ENCODE data around the gene SDK1. TPM values are rescaled to one million over a fixed set of nuclear protein-coding genes. Genes with fewer than 3 reads are reported as not detected.
A peak's percentile ranks its signal among the peaks of the same experiment; 100 is the strongest.

Gene SDK1
- total and polyA plus RNA-seq, 4 donors: 1.9 to 46.3 (median 12.4) TPM

DNA sequence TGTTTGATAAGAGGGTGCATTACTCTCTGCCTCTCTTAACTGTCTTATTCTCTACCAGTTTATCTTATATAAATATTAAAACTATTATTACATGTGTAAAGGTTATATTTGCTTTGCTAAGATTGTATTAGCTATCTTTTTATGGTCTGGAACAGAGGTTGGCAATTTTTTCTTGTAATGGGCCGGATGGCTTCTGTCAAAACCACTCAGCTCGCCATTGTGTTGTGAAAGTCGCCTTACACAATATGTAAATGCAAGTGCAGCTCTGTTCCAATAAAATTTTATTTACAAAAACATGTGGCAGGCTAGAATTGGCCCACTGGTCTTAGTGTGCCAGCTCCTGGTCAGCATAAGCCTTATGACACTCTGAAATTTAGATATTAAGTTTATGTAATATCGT is 185.8 kb downstream of the SDK1 start:
- DNase-seq (no peak), ATAC-seq (ENCODE audit: low FRiP score) (no peak)
- H3K4me1 ChIP-seq (ENCODE audit: control insufficient read depth in 1 of 2, insufficient read depth in 2 of 2, low read length in 2 of 2): no peaks in the 10 kb centered on the region

DNA sequence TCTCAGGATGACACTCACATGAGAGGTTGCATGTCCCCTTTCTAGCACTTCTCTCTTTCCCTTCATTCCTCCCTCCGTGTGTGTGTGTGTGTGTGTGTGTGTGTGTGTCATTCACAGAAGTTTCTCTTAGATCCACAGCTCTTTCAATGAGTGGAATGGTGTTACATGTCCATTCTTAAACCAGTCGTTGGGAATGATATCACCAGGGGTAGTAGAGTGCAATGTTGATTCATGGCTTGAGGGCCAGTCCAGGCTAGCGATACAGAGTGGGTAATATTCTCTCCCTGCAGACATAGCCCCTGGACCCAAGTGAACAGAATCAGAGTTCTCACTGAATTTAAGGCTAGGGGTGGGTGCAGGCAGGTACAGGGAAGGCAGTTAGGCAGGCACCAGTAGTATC is 187.8 kb downstream of the SDK1 start:
- H3K4me1 ChIP-seq (ENCODE audit: control insufficient read depth in 1 of 2, insufficient read depth in 2 of 2, low read length in 2 of 2): no peaks in the 10 kb centered on the region
- no peaks in the 10 kb centered on the region for H3K9me3 ChIP-seq (ENCODE audit: control insufficient read depth, low read length)
- DNase-seq: no peak
- no peak for ATAC-seq (ENCODE audit: low FRiP score)
- no peaks in the 10 kb centered on the region for H3K27me3 ChIP-seq (ENCODE audit: control insufficient read depth in 1 of 2, insufficient read depth in 2 of 2, low read length in 1 of 2)
- no peak overlapping the region for H3K27ac ChIP-seq (ENCODE audit: low read depth in 1 of 2, low read length in 2 of 2)
- no peaks in the 10 kb centered on the region for H3K36me3 ChIP-seq (ENCODE audit: control insufficient read depth in 1 of 2, insufficient read depth in 2 of 2, low read length in 1 of 2)
- 57 to 77% methylated on average over 3 of the region's 3 CpGs for WGBS, 2 donors
- intact Hi-C loops (cut with DNase I): no loop called here
- no peak overlapping the region for H3K4me3 ChIP-seq (ENCODE audit: low read length in 2 of 2)

More for the DNA sequence above, 185.8 kb downstream of the SDK1 start:
- no peak overlapping the region for H3K27ac ChIP-seq (ENCODE audit: low read depth in 1 of 2, low read length in 2 of 2)
- H3K36me3 ChIP-seq (ENCODE audit: control insufficient read depth in 1 of 2, insufficient read depth in 2 of 2, low read length in 1 of 2): no peaks in the 10 kb centered on the region
- no peak overlapping the region for H3K4me3 ChIP-seq (ENCODE audit: low read length in 2 of 2)
- intact Hi-C loops (cut with DNase I): no loop called here
- H3K9me3 ChIP-seq (ENCODE audit: control insufficient read depth, low read length): no peaks in the 10 kb centered on the region
- WGBS, 2 donors: 82 to 89% methylated on average over 4 of the region's 4 CpGs
- no peaks in the 10 kb centered on the region for H3K27me3 ChIP-seq (ENCODE audit: control insufficient read depth in 1 of 2, insufficient read depth in 2 of 2, low read length in 1 of 2)

DNA sequence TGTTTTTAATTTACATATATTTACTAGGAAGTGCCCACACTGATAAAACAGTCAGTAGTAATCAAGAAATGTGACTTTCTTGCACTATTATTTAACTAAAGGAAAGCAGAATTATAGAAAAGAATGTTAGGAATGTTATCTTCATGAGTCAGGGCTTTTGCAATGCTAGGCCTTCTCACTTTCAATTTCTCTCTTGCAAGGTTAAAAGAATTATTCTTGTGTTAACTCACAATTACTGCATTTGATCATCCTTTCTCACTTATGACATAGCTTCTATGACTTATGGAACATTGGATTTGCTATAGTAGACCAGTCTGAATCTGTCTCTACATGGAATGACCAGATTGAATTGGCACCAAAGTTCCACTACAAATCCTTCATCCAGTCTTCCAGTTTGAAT is 192.4 kb downstream of the SDK1 start:
- H3K27ac ChIP-seq (ENCODE audit: low read depth in 1 of 2, low read length in 2 of 2): peak overlapping the region in 1 of 2 donors; percentile 43
- no peaks in the 10 kb centered on the region for H3K9me3 ChIP-seq (ENCODE audit: control insufficient read depth, low read length)
- no peaks in the 10 kb centered on the region for H3K27me3 ChIP-seq (ENCODE audit: control insufficient read depth in 1 of 2, insufficient read depth in 2 of 2, low read length in 1 of 2)
- no peaks in the 10 kb centered on the region for H3K36me3 ChIP-seq (ENCODE audit: control insufficient read depth in 1 of 2, insufficient read depth in 2 of 2, low read length in 1 of 2)
- ATAC-seq (ENCODE audit: low FRiP score) (no peak), DNase-seq (no peak)
- H3K4me1 ChIP-seq (ENCODE audit: control insufficient read depth in 1 of 2, insufficient read depth in 2 of 2, low read length in 2 of 2): peaks cover 0 to 2% of the 10 kb centered on the region in 2 donors
- intact Hi-C loops (cut with DNase I): no loop called here
- no peak overlapping the region for H3K4me3 ChIP-seq (ENCODE audit: low read length in 2 of 2)

DNA sequence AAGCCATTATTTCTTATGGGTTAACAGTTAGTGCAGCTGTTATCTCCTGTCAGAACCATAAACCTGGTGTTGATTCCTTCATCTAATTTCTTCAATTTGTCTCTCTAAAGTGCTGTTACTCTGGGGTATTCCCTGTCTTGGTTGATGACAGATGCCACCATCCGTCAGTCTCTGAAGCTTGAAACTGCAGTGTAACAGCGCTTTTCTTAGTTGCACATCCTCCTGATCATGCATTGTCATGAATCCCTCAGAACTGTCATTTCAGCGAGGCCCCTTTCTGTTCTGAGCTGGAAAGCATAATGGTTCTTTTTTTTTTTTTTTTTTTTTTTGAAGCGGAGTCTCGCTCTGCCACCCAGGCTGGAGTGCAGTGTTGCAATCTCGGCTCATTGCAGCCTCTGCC is 193.9 kb downstream of the SDK1 start:
- Histone ChIP-seq H3K27ac (ENCODE audit: low read depth in 1 of 2, low read length in 2 of 2) (no peak overlapping the region), H3K4me1 (ENCODE audit: control insufficient read depth in 1 of 2, insufficient read depth in 2 of 2, low read length in 2 of 2) (peaks cover 0 to 2% of the 10 kb centered on the region in 2 donors), H3K36me3 (ENCODE audit: control insufficient read depth in 1 of 2, insufficient read depth in 2 of 2, low read length in 1 of 2) (peaks cover 0 to 1% of the 10 kb centered on the region in 2 donors), H3K27me3 (ENCODE audit: control insufficient read depth in 1 of 2, insufficient read depth in 2 of 2, low read length in 1 of 2) (no peaks in the 10 kb centered on the region), H3K4me3 (ENCODE audit: low read length in 2 of 2) (no peak overlapping the region), H3K9me3 (ENCODE audit: control insufficient read depth, low read length) (no peaks in the 10 kb centered on the region)
- ATAC-seq (ENCODE audit: low FRiP score) (no peak), DNase-seq (no peak)
- intact Hi-C loops (cut with DNase I): no loop called here
- 95 to 96% methylated on average over 5 to 6 of the region's 6 CpGs for WGBS, 2 donors

DNA sequence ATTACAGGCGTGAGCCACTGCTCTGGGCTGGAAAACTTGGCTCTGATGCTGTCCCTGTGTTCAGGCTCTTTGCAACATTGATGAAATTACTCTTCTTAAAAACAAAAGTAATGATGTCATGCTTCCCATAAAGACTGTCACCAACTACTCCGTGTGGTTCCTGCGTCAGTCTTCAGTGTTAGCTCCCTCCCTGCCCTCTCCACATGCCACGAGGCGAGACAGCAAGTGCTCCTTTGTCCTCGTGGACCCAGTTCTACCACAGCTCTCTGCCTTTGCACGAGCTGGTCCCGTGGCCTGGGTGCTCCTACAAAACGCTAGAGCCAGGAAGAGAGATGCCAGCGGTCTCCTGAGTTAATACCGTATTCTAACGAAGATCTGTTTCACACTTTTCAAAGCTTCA is 194.5 kb downstream of the SDK1 start:
- H3K4me1 ChIP-seq (ENCODE audit: control insufficient read depth in 1 of 2, insufficient read depth in 2 of 2, low read length in 2 of 2): peaks cover 0 to 2% of the 10 kb centered on the region in 2 donors
- H3K36me3 ChIP-seq (ENCODE audit: control insufficient read depth in 1 of 2, insufficient read depth in 2 of 2, low read length in 1 of 2): peaks cover 0 to 2% of the 10 kb centered on the region in 2 donors
- H3K27ac ChIP-seq (ENCODE audit: low read depth in 1 of 2, low read length in 2 of 2): no peak overlapping the region
- DNase-seq (no peak), ATAC-seq (ENCODE audit: low FRiP score) (no peak)
- 75 to 88% methylated on average over 12 of the region's 12 CpGs for WGBS, 2 donors
- no peaks in the 10 kb centered on the region for H3K27me3 ChIP-seq (ENCODE audit: control insufficient read depth in 1 of 2, insufficient read depth in 2 of 2, low read length in 1 of 2)
- H3K4me3 ChIP-seq (ENCODE audit: low read length in 2 of 2): no peak overlapping the region
- intact Hi-C loops (cut with DNase I): no loop called here
- no peaks in the 10 kb centered on the region for H3K9me3 ChIP-seq (ENCODE audit: control insufficient read depth, low read length)

DNA sequence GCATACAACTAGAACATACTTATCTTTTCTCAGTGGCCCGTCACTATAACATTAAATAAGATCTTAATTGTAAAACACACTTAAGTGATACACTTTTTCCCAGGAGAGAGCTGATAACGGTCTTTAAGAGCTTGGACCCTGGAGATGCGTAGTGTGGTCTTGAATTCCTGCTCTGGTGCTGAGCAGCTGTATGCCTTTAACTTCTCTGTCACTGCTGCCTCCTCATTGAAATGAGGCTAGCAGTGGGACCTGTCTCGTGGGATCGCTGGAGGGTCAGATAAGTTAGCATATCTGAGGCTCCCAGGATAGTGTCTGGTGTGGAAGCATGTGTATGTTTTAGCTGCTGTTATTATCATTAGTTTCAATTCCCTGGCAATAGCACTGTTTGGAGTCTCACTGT is 194.9 kb downstream of the SDK1 start:
- intact Hi-C loops (cut with DNase I): no loop called here
- DNase-seq (no peak), ATAC-seq (ENCODE audit: low FRiP score) (no peak)
- H3K36me3 ChIP-seq (ENCODE audit: control insufficient read depth in 1 of 2, insufficient read depth in 2 of 2, low read length in 1 of 2): peaks cover 0 to 2% of the 10 kb centered on the region in 2 donors
- H3K9me3 ChIP-seq (ENCODE audit: control insufficient read depth, low read length): no peaks in the 10 kb centered on the region
- peaks cover 0 to 2% of the 10 kb centered on the region in 2 donors for H3K4me1 ChIP-seq (ENCODE audit: control insufficient read depth in 1 of 2, insufficient read depth in 2 of 2, low read length in 2 of 2)
- 75 to 80% methylated on average over 5 of the region's 5 CpGs for WGBS, 2 donors
- no peak overlapping the region for H3K27ac ChIP-seq (ENCODE audit: low read depth in 1 of 2, low read length in 2 of 2)
- H3K27me3 ChIP-seq (ENCODE audit: control insufficient read depth in 1 of 2, insufficient read depth in 2 of 2, low read length in 1 of 2): no peaks in the 10 kb centered on the region
- H3K4me3 ChIP-seq (ENCODE audit: low read length in 2 of 2): no peak overlapping the region

DNA sequence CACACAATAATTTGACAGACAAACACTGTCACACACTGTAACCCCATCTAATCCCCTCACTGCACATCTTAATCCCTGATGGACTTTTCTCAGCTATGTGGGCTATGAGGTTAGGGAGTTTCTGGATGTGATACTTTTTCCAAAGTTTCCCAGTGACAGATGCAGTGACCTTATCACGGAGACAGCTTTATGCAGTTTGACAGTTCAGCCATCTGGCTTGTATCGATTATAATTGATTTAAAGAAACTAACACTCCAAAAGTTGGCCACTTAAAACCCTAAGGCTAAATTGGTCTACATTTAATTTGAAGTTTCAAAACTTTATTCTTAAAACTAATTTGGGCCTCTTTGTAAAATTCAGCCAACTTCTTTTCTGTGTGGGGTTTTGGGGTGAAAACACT is 196.7 kb downstream of the SDK1 start:
- no peak for ATAC-seq (ENCODE audit: low FRiP score)
- peaks cover 0 to 2% of the 10 kb centered on the region in 2 donors for H3K4me1 ChIP-seq (ENCODE audit: control insufficient read depth in 1 of 2, insufficient read depth in 2 of 2, low read length in 2 of 2)
- H3K9me3 ChIP-seq (ENCODE audit: control insufficient read depth, low read length): no peaks in the 10 kb centered on the region
- DNase-seq: no peak
- no peaks in the 10 kb centered on the region for H3K27me3 ChIP-seq (ENCODE audit: control insufficient read depth in 1 of 2, insufficient read depth in 2 of 2, low read length in 1 of 2)
- intact Hi-C loops (cut with DNase I): no loop called here
- WGBS, 2 donors: 89 to 92% methylated on average over 2 of the region's 2 CpGs
- H3K4me3 ChIP-seq (ENCODE audit: low read length in 2 of 2): no peak overlapping the region
- no peak overlapping the region for H3K27ac ChIP-seq (ENCODE audit: low read depth in 1 of 2, low read length in 2 of 2)
- H3K36me3 ChIP-seq (ENCODE audit: control insufficient read depth in 1 of 2, insufficient read depth in 2 of 2, low read length in 1 of 2): peaks cover 0 to 2% of the 10 kb centered on the region in 2 donors

DNA sequence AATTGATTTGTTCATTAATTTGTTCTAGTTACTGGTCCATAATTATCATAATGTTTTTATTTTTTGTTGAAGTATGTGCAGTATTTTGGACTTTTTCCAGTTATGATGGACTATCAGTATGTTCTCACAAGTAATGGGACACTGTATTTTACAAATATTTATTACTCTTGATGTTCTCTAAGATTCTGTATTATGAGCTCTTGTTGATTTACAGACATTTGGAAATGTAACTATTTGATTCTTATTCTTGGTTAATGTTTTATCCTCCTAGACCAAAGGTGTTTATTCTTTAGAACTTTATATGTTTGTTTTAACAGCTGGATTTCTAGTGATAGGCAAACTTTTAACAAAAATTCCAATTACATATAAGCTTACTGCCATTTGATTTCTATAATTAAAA is 200.6 kb downstream of the SDK1 start:
- peaks cover 0 to 2% of the 10 kb centered on the region in 2 donors for H3K36me3 ChIP-seq (ENCODE audit: control insufficient read depth in 1 of 2, insufficient read depth in 2 of 2, low read length in 1 of 2)
- ATAC-seq (ENCODE audit: low FRiP score): no peak
- intact Hi-C loops (cut with DNase I): no loop called here

DNA sequence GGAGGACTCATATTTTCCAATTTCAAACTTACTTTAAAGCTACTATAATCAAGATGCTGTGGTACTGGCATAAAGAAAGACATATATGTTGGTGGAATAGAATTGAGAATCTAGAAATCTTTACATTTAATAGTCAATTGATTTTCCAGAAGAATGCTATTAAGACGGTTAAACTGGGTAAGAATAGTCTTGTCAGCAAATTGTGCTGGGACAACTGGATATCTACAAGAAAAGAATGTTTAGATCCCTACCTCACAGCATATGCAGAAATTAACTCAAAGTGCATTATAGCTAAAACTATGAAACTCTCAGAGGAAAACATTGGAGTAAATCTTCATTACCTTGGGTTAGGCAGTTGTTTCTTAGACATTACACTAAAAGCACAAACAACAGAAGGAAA is 203.3 kb downstream of the SDK1 start:
- WGBS, 2 donors: 97% methylated on average over 1 of the region's 1 CpG
- H3K27ac ChIP-seq (ENCODE audit: low read depth in 1 of 2, low read length in 2 of 2): no peak overlapping the region
- no peak overlapping the region for H3K4me3 ChIP-seq (ENCODE audit: low read length in 2 of 2)
- no peaks in the 10 kb centered on the region for H3K4me1 ChIP-seq (ENCODE audit: control insufficient read depth in 1 of 2, insufficient read depth in 2 of 2, low read length in 2 of 2)
- H3K36me3 ChIP-seq (ENCODE audit: control insufficient read depth in 1 of 2, insufficient read depth in 2 of 2, low read length in 1 of 2): peaks cover 0 to 2% of the 10 kb centered on the region in 2 donors
- no peaks in the 10 kb centered on the region for H3K27me3 ChIP-seq (ENCODE audit: control insufficient read depth in 1 of 2, insufficient read depth in 2 of 2, low read length in 1 of 2)
- DNase-seq (no peak), ATAC-seq (ENCODE audit: low FRiP score) (no peak)
- intact Hi-C loops (cut with DNase I): no loop called here
- no peaks in the 10 kb centered on the region for H3K9me3 ChIP-seq (ENCODE audit: control insufficient read depth, low read length)

More for the DNA sequence above, 200.6 kb downstream of the SDK1 start:
- Histone ChIP-seq H3K27ac (ENCODE audit: low read depth in 1 of 2, low read length in 2 of 2) (no peak overlapping the region), H3K27me3 (ENCODE audit: control insufficient read depth in 1 of 2, insufficient read depth in 2 of 2, low read length in 1 of 2) (no peaks in the 10 kb centered on the region), H3K4me3 (ENCODE audit: low read length in 2 of 2) (no peak overlapping the region), H3K4me1 (ENCODE audit: control insufficient read depth in 1 of 2, insufficient read depth in 2 of 2, low read length in 2 of 2) (no peaks in the 10 kb centered on the region), H3K9me3 (ENCODE audit: control insufficient read depth, low read length) (no peaks in the 10 kb centered on the region)
- no peak for DNase-seq
